ENCODE measurements around the gene LRRC27.

- TF ChIP-seq, protein P1, sequence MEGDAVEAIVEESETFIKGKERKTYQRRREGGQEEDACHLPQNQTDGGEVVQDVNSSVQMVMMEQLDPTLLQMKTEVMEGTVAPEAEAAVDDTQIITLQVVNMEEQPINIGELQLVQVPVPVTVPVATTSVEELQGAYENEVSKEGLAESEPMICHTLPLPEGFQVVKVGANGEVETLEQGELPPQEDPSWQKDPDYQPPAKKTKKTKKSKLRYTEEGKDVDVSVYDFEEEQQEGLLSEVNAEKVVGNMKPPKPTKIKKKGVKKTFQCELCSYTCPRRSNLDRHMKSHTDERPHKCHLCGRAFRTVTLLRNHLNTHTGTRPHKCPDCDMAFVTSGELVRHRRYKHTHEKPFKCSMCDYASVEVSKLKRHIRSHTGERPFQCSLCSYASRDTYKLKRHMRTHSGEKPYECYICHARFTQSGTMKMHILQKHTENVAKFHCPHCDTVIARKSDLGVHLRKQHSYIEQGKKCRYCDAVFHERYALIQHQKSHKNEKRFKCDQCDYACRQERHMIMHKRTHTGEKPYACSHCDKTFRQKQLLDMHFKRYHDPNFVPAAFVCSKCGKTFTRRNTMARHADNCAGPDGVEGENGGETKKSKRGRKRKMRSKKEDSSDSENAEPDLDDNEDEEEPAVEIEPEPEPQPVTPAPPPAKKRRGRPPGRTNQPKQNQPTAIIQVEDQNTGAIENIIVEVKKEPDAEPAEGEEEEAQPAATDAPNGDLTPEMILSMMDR (IDR thresholded peaks at IDR 0.05) = no peak
- no peak for TF ChIP-seq POLR2AphosphoS5 (IDR thresholded peaks at IDR 0.05)
These were observed 78.2 kb downstream of the LRRC27 start for GRCh38 chr10:132410056-132410778.

Measured in breast epithelium (tissue), 3 donors.